HL-60 (cell line): Measurements from ENCODE around the gene NTRK2.

Experiments used
- DNase-seq, 2 experiments: peaks; one replicate each; pipeline ENCODE4 v3.0.0-alpha.2; 2010 to 2020; ENCODE audit warnings: low read depth in 1 of 2, low spot score in 1 of 2
- H3K27ac ChIP-seq: fragments of 250-450 bp; sonication (Bioruptor Pico); replicated peaks from 2 replicates; pipeline ENCODE4 v1.5.1; 2020; ENCODE audit warnings: mild to moderate bottlenecking, moderate library complexity
- H3K27me3 ChIP-seq: fragments of 250-450 bp; sonication (Bioruptor Pico); 2 replicates; pipeline ENCODE4 v1.5.1; 2021; ENCODE audit warnings: mild to moderate bottlenecking, moderate library complexity; ENCODE audit not compliant: insufficient read depth, poor library complexity, severe bottlenecking
- H3K4me3 ChIP-seq: replicated peaks from 2 replicates; pipeline ENCODE4 v1.5.1; 2011; ENCODE audit warnings: mild to moderate bottlenecking, control low read depth, low read length; ENCODE audit not compliant: insufficient read depth
- CTCF ChIP-seq: IDR thresholded peaks from one replicate; pipeline ENCODE4 v1.5.1; 2011; ENCODE audit warnings: low read length, control low read depth, inconsistent platforms; ENCODE audit not compliant: insufficient read depth
- GABPA ChIP-seq: IDR thresholded peaks from 2 replicates; pipeline ENCODE4 v1.6.1; 2012; ENCODE audit warnings: low read depth
- POLR2AphosphoS5 ChIP-seq: IDR thresholded peaks from 2 replicates; pipeline ENCODE4 v1.6.1; 2012; ENCODE audit warnings: low read depth
- REST ChIP-seq: IDR thresholded peaks from 2 replicates; pipeline ENCODE4 v1.6.1; 2012; ENCODE audit warnings: low read depth; ENCODE audit not compliant: insufficient replicate concordance
- SPI1 ChIP-seq: IDR thresholded peaks from 2 replicates; pipeline ENCODE4 v1.6.1; 2012; ENCODE audit warnings: low read depth, mild to moderate bottlenecking, borderline replicate concordance

Gene NTRK2

GRCh38 chr9:84921175-84921574 is 251.6 kb downstream of the NTRK2 start:
- DNase-seq: no peak
- Histone ChIP-seq H3K27me3 (no peaks in the 10 kb centered on the region), H3K4me3 (no peak overlapping the region), H3K27ac (no peak overlapping the region)
- TF ChIP-seq SPI1 (no peak), GABPA (no peak), REST (no peak), CTCF (no peak), POLR2AphosphoS5 (no peak)

- Histone ChIP-seq H3K27me3 (no peaks in the 10 kb centered on the region), H3K4me3 (no peak overlapping the region), H3K27ac (no peak overlapping the region)
- DNase-seq: no peak
- TF ChIP-seq POLR2AphosphoS5 (no peak), CTCF (no peak), SPI1 (no peak), GABPA (no peak), REST (no peak)
Observed at GRCh38 chr9:84922051-84922450, 252.5 kb downstream of the NTRK2 start.

GRCh38 chr9:84924266-84924665 is 254.7 kb downstream of the NTRK2 start:
- TF ChIP-seq CTCF (no peak), POLR2AphosphoS5 (no peak), SPI1 (no peak), REST (no peak), GABPA (no peak)
- Histone ChIP-seq H3K27ac (no peak overlapping the region), H3K27me3 (no peaks in the 10 kb centered on the region), H3K4me3 (no peak overlapping the region)
- DNase-seq: no peak
